Psoas muscle (tissue), 8 donors: ENCODE data around the gene C16orf89. TPM values are rescaled to one million over a fixed set of nuclear protein-coding genes. Genes with fewer than 3 reads are reported as not detected.
"Not testable (repeated sequence)": the region's sequence is repeated elsewhere in the genome, so short reads cannot be mapped to it uniquely, and the experiment has no call there.

Source experiments
- ATAC-seq, 4 donors: fragments of 200-7000 bp; cut with Tn5 transposase; one replicate each; pipeline ENCODE4 v1.9.1; 2020; ENCODE audit warnings: moderate library complexity in 3 of 4, mild to moderate bottlenecking in 2 of 4
- DNase-seq, 2 donors: peaks; one replicate each; pipeline ENCODE4 v3.0.0-alpha.2; 2020
- H3K27ac ChIP-seq: fragments of 200-600 bp; one replicate; pipeline ENCODE4 v1.8.0; 2022
- H3K27me3 ChIP-seq, 3 donors: fragments of 200-600 bp in 1 of 3; one replicate each; pipeline versions ENCODE4 v1.6.1 to v1.8.0; 2013 to 2022; ENCODE audit warnings: low read length in 2 of 3, mild to moderate bottlenecking in 2 of 3, moderate library complexity in 1 of 3; ENCODE audit not compliant: insufficient read depth in 3 of 3
- H3K36me3 ChIP-seq, 2 donors: fragments of 200-600 bp in 1 of 2; one replicate each; pipeline versions ENCODE4 v1.6.1 to v1.8.0; 2013 to 2022; ENCODE audit warnings: low read depth in 1 of 2, mild to moderate bottlenecking in 1 of 2, moderate library complexity in 1 of 2; ENCODE audit not compliant: insufficient read depth in 1 of 2
- H3K4me1 ChIP-seq: fragments of 200-600 bp; one replicate; pipeline ENCODE4 v1.8.0; 2022
- H3K4me3 ChIP-seq: fragments of 200-600 bp; one replicate; pipeline ENCODE4 v1.8.0; 2022; ENCODE audit warnings: mild to moderate bottlenecking
- H3K9me3 ChIP-seq: fragments of 200-600 bp; one replicate; pipeline ENCODE4 v1.8.0; 2022
- WGBS, 3 donors: extraction: QIAGEN DNeasy Blood & Tissue Kit; methylation state at CpG; one replicate each; pipeline versions ENCODE4 v1.1.6 to v1.1.7; 2013; 5-methylcytosine and 5-hydroxymethylcytosine counted together
- intact Hi-C, 2 donors: fragments of 100-400 bp; cut with DNase I; formaldehyde crosslinking; loops; one replicate each; pipeline versions ENCODE4 v1.11.0 to v1.14.2; 2022
- polyA plus RNA-seq, 3 donors: library from polyadenylated mRNA; stranded (reverse); fragments of 200-250 nt; gene quantifications; one replicate each; pipeline ENCODE4 v1.2.3, GENCODE V29; 2013
- total RNA-seq, 4 donors: library from RNA; stranded (reverse); fragmentation: NEBNext Ultra II Directional in 2 of 4; extraction: Animal tissue kit (Norgen Biotek cat#: 25700) in 2 of 4; gene quantifications; one replicate each; pipeline versions ENCODE4 v1.2.1 to v1.2.4, GENCODE V29; 2021 to 2023
- TF ChIP-seq, protein P1 (sequence below): fragments of 200-600 bp; IDR thresholded peaks from one replicate; pipeline ENCODE4 v1.8.0; 2022; ENCODE audit warnings: antibody characterized with exemption
- donor health status: healthy with polysubstance abuse.
- donor health status: DM: no; HTN: no; CAD: no; lungs with moderate emphysema.
- donor health status: Bipolar disorder and iron deficiency.
- donor health status: healthy.
- donor health status: DM: yes; HTN: yes; CAD: no.
- donor health status: DM: no; HTN: no; CAD: no.
- donor health status: DM: no; HTN: no; CAD: no.
- donor health status: DM: yes; HTN: yes; CAD: no.

C16orf89 gene
- total and polyA plus RNA-seq, 7 donors = 0.29 to 9.3 (median 0.90) TPM; not detected in 1

DNA sequence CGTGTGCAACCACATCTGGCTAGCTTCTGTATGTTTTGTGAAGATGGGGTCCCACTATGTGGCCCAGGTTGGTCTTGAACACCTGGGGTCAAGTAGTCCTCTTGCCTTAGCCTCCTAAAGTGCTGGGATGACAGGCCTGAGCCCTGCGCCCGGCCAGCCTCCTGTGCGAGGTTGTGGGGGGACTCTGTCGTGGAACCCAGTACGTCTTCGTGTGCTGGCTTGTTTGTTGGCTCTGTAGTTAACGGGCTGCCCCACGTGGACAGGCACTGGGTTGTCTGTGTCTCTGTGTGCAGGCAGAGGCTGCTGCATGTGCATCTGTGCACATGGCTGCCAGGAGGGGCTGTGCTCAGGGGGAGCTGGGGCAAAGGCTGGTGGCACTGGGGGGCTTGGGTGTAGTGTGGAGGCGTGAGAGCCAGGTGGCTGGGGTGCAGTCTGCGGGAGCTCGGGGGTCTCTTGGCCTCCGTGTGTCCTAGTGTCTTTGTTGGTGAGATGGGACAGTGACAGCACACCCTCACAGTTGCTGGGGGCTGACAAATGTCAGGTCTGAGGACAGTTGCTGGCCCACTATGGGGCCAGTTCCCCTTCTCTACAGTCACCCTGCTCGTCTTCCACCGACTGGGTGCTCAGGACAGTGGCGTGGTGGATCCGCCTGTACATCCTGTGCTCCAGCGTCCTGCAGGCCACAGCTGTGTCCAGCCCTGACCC, 22.5 kb upstream of the C16orf89 start:
- intact Hi-C loops, H3K9me3 ChIP-seq, DNase-seq, H3K4me1 ChIP-seq, H3K4me3 ChIP-seq, H3K27ac ChIP-seq, H3K27me3 ChIP-seq, ATAC-seq: not testable (repeated sequence)
- 86 to 95% (median 91%) methylated on average over 18 of the region's 18 CpGs for WGBS, 3 donors
- H3K36me3 ChIP-seq = peaks cover 4 to 45% of the 10 kb centered on the region in 2 donors

DNA sequence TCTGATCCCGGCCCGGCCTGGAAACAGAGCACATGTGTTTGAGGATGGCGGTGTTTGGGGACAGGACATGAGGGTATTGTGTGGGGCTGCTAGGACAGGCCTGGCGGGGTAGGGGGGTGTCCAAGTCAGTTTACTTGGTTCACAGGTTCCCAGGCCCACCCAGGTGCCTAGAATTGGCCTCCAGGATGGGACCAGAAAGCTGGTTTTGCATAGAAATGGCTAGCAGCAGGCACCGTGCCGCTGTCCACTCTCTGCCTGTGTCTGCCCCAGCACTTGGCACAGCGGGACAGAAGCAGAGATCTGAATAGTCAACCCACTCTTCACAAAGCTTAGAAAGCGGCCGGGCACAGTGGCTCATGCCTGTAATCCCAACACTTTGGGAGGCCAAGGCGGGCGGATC, 20.0 kb upstream of the C16orf89 start:
- H3K27me3 ChIP-seq, ATAC-seq, intact Hi-C loops, H3K9me3 ChIP-seq, H3K27ac ChIP-seq, H3K4me1 ChIP-seq, DNase-seq, H3K4me3 ChIP-seq: not testable (repeated sequence)
- WGBS, 3 donors = 79 to 97% (median 93%) methylated on average over 11 of the region's 11 CpGs
- peaks cover 4 to 68% of the 10 kb centered on the region in 2 donors for H3K36me3 ChIP-seq

DNA sequence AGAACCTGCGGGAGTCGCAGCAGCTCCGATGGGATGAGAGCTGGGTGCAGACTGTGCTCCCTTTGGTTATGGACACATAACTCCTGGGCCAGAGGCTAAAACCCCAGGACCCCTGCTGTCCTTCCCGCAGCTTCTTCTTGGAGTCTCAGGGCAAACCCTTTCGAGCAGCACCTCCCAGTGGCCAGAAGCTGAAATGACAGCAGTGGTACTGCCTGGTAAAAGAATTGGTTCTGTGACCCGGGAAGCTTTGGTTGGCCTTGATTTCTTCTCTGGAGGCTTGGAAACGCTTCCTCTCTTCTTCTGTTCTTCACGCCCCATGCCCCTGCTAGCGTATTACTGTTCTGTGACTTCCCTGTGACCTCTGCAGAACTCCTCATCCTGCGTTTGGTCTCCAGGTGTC, 19.0 kb upstream of the C16orf89 start:
- H3K36me3 ChIP-seq = peaks cover 4 to 68% of the 10 kb centered on the region in 2 donors
- TF ChIP-seq, protein P1, sequence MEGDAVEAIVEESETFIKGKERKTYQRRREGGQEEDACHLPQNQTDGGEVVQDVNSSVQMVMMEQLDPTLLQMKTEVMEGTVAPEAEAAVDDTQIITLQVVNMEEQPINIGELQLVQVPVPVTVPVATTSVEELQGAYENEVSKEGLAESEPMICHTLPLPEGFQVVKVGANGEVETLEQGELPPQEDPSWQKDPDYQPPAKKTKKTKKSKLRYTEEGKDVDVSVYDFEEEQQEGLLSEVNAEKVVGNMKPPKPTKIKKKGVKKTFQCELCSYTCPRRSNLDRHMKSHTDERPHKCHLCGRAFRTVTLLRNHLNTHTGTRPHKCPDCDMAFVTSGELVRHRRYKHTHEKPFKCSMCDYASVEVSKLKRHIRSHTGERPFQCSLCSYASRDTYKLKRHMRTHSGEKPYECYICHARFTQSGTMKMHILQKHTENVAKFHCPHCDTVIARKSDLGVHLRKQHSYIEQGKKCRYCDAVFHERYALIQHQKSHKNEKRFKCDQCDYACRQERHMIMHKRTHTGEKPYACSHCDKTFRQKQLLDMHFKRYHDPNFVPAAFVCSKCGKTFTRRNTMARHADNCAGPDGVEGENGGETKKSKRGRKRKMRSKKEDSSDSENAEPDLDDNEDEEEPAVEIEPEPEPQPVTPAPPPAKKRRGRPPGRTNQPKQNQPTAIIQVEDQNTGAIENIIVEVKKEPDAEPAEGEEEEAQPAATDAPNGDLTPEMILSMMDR = peak; percentile 59
- H3K4me3 ChIP-seq, H3K27me3 ChIP-seq, H3K4me1 ChIP-seq, H3K27ac ChIP-seq, ATAC-seq, intact Hi-C loops, H3K9me3 ChIP-seq: not testable (repeated sequence)
- WGBS, 3 donors = 63 to 70% (median 64%) methylated on average over 9 to 10 of the region's 10 CpGs
- DNase-seq = peak in 1 of 2 donors; percentile 38

DNA sequence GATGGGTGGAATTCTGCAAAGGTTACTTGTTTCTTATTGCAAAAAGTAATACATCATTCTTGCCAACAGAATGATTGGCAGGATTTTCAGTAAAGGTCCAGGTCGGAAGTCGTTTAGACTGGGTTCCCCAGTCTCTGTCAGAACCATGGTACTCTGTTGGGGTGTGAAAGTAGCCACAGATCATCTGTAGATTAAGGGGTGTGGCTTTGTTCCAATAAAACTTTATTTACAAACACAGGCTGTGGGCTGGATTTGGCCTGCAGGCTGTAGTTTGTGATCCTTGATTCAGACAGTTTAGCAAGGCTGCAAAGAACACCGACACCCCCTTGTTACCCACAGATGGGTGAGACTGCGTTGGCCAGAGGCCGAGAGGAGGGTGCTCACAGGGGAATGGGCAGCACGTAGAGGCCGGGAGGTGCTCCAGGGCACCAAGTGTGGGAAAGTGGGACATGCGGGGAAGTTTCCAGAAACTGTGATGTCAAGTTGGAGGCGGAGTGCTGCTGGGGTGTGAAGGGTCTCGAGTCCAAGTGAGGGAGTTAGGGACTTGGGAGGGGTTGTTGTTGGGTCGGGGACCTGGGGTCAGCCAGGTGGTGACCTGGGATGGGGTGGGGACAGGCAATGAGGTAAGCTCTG, 18.5 kb upstream of the C16orf89 start:
- DNase-seq, H3K27me3 ChIP-seq, intact Hi-C loops, H3K9me3 ChIP-seq, ATAC-seq, H3K4me1 ChIP-seq, H3K27ac ChIP-seq, H3K4me3 ChIP-seq: not testable (repeated sequence)
- 82 to 93% (median 84%) methylated on average over 10 to 11 of the region's 11 CpGs for WGBS, 3 donors
- peaks cover 0 to 68% of the 10 kb centered on the region in 2 donors for H3K36me3 ChIP-seq

- DNase-seq, H3K9me3 ChIP-seq, intact Hi-C loops, H3K4me1 ChIP-seq, H3K27ac ChIP-seq, H3K4me3 ChIP-seq, H3K27me3 ChIP-seq, ATAC-seq: not testable (repeated sequence)
- 87 to 91% (median 89%) methylated on average over 9 of the region's 9 CpGs for WGBS, 3 donors
- peaks cover 0 to 70% of the 10 kb centered on the region in 2 donors for H3K36me3 ChIP-seq
Observed at GRCh38 chr16:5083646-5084045, 17.9 kb upstream of the C16orf89 start.

DNA sequence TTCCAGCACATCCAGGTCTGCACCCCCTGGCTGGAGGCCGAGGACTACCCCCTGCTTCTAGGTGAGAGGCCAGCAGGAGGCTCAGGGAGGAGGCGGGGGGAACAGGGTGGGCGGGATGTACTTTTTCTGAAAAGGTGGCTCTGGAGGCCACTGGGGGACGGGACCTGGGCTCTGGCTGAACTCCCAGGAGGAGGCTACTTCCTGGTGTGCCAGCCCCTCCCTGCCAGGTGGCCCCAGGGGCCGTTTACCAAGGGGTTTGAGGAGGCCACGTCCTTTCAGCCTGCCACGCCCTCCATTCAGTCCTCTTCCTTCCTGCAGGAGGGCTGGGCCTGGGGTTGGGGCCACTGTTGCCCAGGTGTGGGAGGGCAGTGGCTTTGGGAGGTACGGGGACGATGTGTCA, 15.2 kb upstream of the C16orf89 start:
- peaks cover 0 to 83% of the 10 kb centered on the region in 2 donors for H3K36me3 ChIP-seq

GRCh38 chr16:5080461-5080860, 14.7 kb upstream of the C16orf89 start:
- H3K9me3 ChIP-seq, H3K4me3 ChIP-seq, DNase-seq, intact Hi-C loops, ATAC-seq, H3K27ac ChIP-seq, H3K27me3 ChIP-seq, H3K4me1 ChIP-seq: not testable (repeated sequence)
- 84 to 91% (median 89%) methylated on average over 9 to 12 of the region's 12 CpGs for WGBS, 3 donors
- H3K36me3 ChIP-seq = peaks cover 0 to 86% of the 10 kb centered on the region in 2 donors

More for the DNA sequence above, 15.2 kb upstream of the C16orf89 start:
- DNase-seq, H3K9me3 ChIP-seq, H3K4me1 ChIP-seq, intact Hi-C loops, H3K4me3 ChIP-seq, H3K27me3 ChIP-seq, ATAC-seq, H3K27ac ChIP-seq: not testable (repeated sequence)
- WGBS, 3 donors = 73 to 80% (median 79%) methylated on average over 8 to 9 of the region's 9 CpGs
